Effector memory CD4-positive, alpha-beta T cell (primary cell): ENCODE results near the gene ARL15.

Experiments used
- DNase-seq, 3 donors: peaks; one replicate each; pipeline ENCODE4 v3.0.0-alpha.2; 2020
- H3K27ac ChIP-seq: 2 replicates; pipeline ENCODE4 v1.7.0; 2013; ENCODE audit warnings: mild to moderate bottlenecking, low read length, moderate library complexity; ENCODE audit not compliant: insufficient read depth, poor library complexity, severe bottlenecking
- H3K27me3 ChIP-seq: replicated peaks from 2 replicates; pipeline ENCODE4 v1.7.0; 2013; ENCODE audit warnings: mild to moderate bottlenecking, low read length; ENCODE audit not compliant: insufficient read depth, control insufficient read depth, poor library complexity, severe bottlenecking
- H3K36me3 ChIP-seq: 2 replicates; pipeline ENCODE4 v1.7.0; 2013; ENCODE audit warnings: mild to moderate bottlenecking, low read length, moderate library complexity; ENCODE audit not compliant: control insufficient read depth, insufficient read depth
- H3K4me1 ChIP-seq: 2 replicates; pipeline ENCODE4 v1.7.0; 2013; ENCODE audit warnings: low read length, mild to moderate bottlenecking; ENCODE audit not compliant: control insufficient read depth, insufficient read depth, poor library complexity, severe bottlenecking
- H3K4me3 ChIP-seq: 2 replicates; pipeline ENCODE4 v1.7.0; 2013; ENCODE audit warnings: low read length, low read depth, mild to moderate bottlenecking; ENCODE audit not compliant: insufficient read depth, poor library complexity, severe bottlenecking
- H3K9me3 ChIP-seq: 2 replicates; pipeline ENCODE4 v1.7.0; 2013; ENCODE audit warnings: mild to moderate bottlenecking, low read length, moderate library complexity; ENCODE audit not compliant: control insufficient read depth

ARL15 gene

DNA sequence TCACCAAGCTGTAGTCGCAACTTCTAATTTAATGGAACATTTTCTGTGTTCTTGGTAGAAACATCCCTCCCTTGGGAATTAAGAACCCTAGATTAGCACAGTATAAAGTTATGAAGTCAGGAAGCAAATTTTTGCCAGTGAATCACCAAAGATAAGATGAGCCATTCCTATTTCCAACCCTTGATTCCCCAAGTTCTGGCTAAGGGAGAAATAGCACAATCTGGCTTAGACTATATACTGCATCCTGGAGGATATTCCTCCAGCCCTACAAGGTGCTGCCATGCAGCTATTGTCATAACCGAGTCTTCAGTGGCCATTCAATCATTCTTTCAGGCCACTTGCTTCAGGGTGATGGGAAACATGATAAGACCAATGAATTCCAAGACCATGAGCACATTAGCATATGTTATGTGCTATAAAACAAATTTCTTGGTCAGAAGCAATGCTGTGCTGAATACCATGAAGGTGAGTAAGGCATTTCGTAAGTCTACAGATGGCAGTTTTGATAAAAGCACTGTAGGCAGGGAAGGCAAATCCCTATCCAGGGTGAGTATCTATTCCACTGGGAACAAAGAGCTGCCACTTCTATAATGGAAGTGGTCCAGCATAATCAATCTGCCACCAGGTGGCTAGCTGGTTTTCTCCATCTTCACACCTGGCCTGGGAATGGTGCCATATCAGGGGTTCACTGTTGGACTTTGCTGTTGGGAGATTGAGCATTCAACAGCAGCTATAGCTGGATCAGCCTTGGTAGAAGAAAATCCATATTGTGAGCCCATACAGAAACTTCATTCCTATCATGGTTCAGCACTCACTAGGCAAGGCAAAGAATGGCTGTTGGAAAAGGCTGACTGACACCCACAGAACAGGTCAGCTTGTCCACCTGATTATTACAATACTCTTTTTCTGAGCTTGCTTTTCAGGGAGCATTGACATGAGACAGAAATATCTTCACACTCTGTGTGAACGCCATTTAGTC is 19.6 kb upstream of the ARL15 start:
- H3K4me3 ChIP-seq, result no peak overlapping the region
- H3K27ac ChIP-seq, result no peak overlapping the region
- no peaks in the 10 kb centered on the region for H3K4me1 ChIP-seq
- no peak for DNase-seq
- H3K9me3 ChIP-seq, result peaks cover 5% of the 10 kb centered on the region
- peaks cover 2% of the 10 kb centered on the region for H3K27me3 ChIP-seq
- H3K36me3 ChIP-seq, result no peaks in the 10 kb centered on the region

DNA sequence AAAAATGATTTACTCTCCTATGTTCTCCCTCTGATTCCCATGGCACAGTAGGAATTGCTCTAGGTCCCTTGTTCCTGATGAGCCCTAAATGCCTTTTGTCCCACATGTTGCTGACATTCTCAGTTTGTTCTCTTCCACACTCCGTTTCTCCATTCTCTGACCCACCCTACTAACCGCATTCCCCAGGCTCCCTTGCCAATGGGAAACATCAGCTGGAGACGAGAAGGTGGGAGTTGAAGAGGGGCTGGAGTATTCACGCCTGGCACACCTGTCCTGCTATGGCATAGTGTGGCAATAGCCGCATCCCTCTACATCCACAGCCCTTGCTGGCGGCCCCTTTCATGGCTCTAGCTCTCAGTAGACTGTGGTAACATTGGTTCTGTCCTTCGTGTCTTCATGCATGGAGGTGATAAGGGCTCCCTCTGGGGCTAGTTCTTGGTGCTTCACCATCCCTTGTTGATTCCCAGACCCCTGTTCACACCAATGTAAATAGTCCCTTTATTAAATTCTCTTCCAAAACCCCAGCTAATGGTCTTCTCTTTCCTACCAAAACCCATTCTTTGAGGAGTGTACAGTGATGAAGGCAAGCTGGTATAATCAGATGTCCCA is 16.4 kb upstream of the ARL15 start:
- Histone ChIP-seq H3K4me1 (no peaks in the 10 kb centered on the region), H3K27ac (no peak overlapping the region), H3K4me3 (no peak overlapping the region)

GRCh38 chr5:54325610-54326311 is 15.4 kb upstream of the ARL15 start:
- Histone ChIP-seq H3K9me3 (no peaks in the 10 kb centered on the region), H3K27me3 (peaks cover 4% of the 10 kb centered on the region), H3K4me3 (no peak overlapping the region), H3K4me1 (no peaks in the 10 kb centered on the region), H3K27ac (no peak overlapping the region), H3K36me3 (no peaks in the 10 kb centered on the region)
- no peak for DNase-seq

More for the DNA sequence above, 16.4 kb upstream of the ARL15 start:
- H3K9me3 ChIP-seq, result no peaks in the 10 kb centered on the region
- no peaks in the 10 kb centered on the region for H3K36me3 ChIP-seq
- no peak for DNase-seq
- H3K27me3 ChIP-seq, result peaks cover 4% of the 10 kb centered on the region

- peaks cover 4% of the 10 kb centered on the region for H3K27me3 ChIP-seq
- no peak overlapping the region for H3K4me3 ChIP-seq
- H3K36me3 ChIP-seq, result no peaks in the 10 kb centered on the region
- no peak overlapping the region for H3K27ac ChIP-seq
- no peaks in the 10 kb centered on the region for H3K4me1 ChIP-seq
- no peak for DNase-seq
- H3K9me3 ChIP-seq, result no peaks in the 10 kb centered on the region
Observed at GRCh38 chr5:54325272-54325609, 14.9 kb upstream of the ARL15 start.

DNA sequence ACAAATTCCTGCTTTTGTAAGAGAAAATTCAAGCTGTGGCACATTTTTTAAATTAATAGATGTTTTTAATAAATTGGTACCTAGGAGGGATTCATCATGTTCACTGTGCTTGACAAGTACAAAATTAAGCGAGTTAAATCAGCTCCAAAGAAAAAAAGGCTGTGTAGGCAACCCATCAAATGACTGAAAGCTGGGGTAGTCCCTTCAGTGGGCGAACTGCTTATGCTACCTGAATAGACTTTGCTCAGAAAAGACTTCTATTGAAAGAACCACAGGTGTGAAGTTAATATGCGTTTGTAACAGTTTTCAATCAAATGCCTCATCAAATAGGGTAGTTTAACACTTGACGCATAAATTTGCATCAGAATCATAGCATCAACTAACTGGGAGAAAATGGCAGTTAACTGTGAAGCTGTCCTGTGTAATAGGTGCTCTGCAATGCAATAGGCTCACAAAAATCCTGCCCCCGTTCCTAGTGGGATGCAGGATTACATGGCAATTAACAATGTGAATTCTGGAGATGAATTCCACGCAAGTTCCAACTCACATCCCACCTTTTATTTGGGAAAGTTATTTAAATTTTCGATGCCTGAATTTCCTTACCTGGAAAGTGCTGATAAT is 14.4 kb upstream of the ARL15 start:
- H3K4me3 ChIP-seq, result no peak overlapping the region
- H3K36me3 ChIP-seq, result no peaks in the 10 kb centered on the region
- H3K27me3 ChIP-seq, result peaks cover 4% of the 10 kb centered on the region
- no peaks in the 10 kb centered on the region for H3K9me3 ChIP-seq
- H3K4me1 ChIP-seq, result no peaks in the 10 kb centered on the region
- DNase-seq, result no peak
- no peak overlapping the region for H3K27ac ChIP-seq

DNA sequence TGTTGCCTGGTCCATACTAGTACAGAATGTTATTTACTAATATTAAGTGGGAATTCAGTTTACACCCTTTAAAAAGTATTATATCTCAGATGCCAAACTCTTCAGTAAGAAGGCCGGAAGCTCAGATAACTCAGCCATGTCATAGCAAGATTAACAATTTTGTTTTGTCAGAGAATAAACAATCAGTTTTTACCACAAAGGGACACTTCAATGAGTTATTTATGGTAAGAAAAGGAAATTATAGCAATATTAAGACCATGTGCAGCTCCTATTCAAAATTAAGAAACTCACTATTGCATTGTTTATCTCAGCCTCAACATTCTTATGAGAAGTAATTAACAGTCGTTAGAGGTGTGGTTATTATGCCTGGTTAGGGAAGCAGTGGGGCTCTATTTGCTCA is 13.1 kb upstream of the ARL15 start:
- H3K4me3 ChIP-seq, result no peak overlapping the region
- H3K27me3 ChIP-seq, result peaks cover 4% of the 10 kb centered on the region
- no peaks in the 10 kb centered on the region for H3K36me3 ChIP-seq
- H3K9me3 ChIP-seq, result no peaks in the 10 kb centered on the region
- H3K4me1 ChIP-seq, result no peaks in the 10 kb centered on the region
- no peak for DNase-seq
- no peak overlapping the region for H3K27ac ChIP-seq

DNA sequence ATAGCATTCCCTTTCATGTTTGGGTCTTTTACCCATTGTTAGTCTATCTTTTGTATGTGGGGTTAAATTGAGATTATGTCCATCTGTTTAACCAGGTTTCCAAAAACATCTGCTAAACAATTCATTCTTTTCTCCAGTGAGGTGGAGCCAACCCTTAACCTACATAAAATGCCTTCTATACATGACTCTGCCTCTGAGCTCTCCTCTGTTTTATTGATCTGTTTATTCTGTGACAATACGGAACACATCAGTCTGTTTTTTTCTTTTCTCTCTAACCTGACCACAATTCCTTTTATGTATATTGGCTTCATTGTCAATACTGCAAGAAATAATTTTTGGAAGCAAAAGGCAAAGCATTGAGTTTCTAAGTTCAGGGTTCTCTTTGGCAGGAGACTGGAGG is 9.9 kb upstream of the ARL15 start:
- Histone ChIP-seq H3K36me3 (no peaks in the 10 kb centered on the region), H3K27ac (no peak overlapping the region), H3K27me3 (peaks cover 4% of the 10 kb centered on the region), H3K4me3 (no peak overlapping the region), H3K4me1 (no peaks in the 10 kb centered on the region), H3K9me3 (no peaks in the 10 kb centered on the region)
- no peak for DNase-seq

GRCh38 chr5:54317511-54318260 is 7.3 kb upstream of the ARL15 start:
- no peak for DNase-seq
- no peak overlapping the region for H3K4me3 ChIP-seq
- no peak overlapping the region for H3K27ac ChIP-seq
- H3K9me3 ChIP-seq, result no peaks in the 10 kb centered on the region
- H3K27me3 ChIP-seq, result no peaks in the 10 kb centered on the region
- no peaks in the 10 kb centered on the region for H3K4me1 ChIP-seq
- no peaks in the 10 kb centered on the region for H3K36me3 ChIP-seq

- DNase-seq, result no peak
- H3K4me3 ChIP-seq, result no peak overlapping the region
- no peak overlapping the region for H3K27ac ChIP-seq
- H3K36me3 ChIP-seq, result no peaks in the 10 kb centered on the region
- no peaks in the 10 kb centered on the region for H3K4me1 ChIP-seq
- H3K27me3 ChIP-seq, result no peaks in the 10 kb centered on the region
- H3K9me3 ChIP-seq, result no peaks in the 10 kb centered on the region
Observed at GRCh38 chr5:54315736-54316528, 5.6 kb upstream of the ARL15 start.
